ENCODE data around the gene SERPINA9.

GRCh38 chr14:94517248-94517640 is 41.2 kb upstream of the SERPINA9 start:
- TF ChIP-seq CTCF (IDR thresholded peaks at IDR 0.05) (no peak), POLR2AphosphoS5 (IDR thresholded peaks at IDR 0.05) (no peak)

All from esophagus muscularis mucosa (tissue), 3 donors.